WTC11 (cell line): Measurements from ENCODE around the gene IL13RA1.

Source experiments
- ATF6 ChIP-seq: sonication (generic); formaldehyde crosslinking; IDR thresholded peaks from 2 replicates; pipeline ENCODE4 v1.8.1; 2023; ENCODE audit warnings: mild to moderate bottlenecking, missing genetic modification reagents
- CTCF ChIP-seq: fragments of 200-600 bp; IDR thresholded peaks from 2 replicates; pipeline ENCODE4 v1.8.0; 2022; ENCODE audit warnings: antibody characterized with exemption
- GABPB1 ChIP-seq: sonication (generic); formaldehyde crosslinking; IDR thresholded peaks from 2 replicates; pipeline ENCODE4 v1.8.1; 2023; ENCODE audit warnings: mild to moderate bottlenecking, missing genetic modification reagents
- GTF2I ChIP-seq: fragments of 250-450 bp; sonication (Bioruptor Pico); conservative IDR thresholded peaks from 2 replicates; pipeline ENCODE4 v1.4.0; 2021; ENCODE audit warnings: mild to moderate bottlenecking
- IRF1 ChIP-seq: sonication (generic); formaldehyde crosslinking; IDR thresholded peaks from 2 replicates; pipeline ENCODE4 v1.8.0; 2023; ENCODE audit warnings: missing genetic modification reagents
- MXD4 ChIP-seq: fragments of 250-450 bp; sonication (Bioruptor Pico); IDR thresholded peaks from 2 replicates; pipeline ENCODE4 v1.8.0; 2021; ENCODE audit warnings: mild to moderate bottlenecking, moderate library complexity, borderline replicate concordance
- TEAD4 ChIP-seq: sonication (generic); formaldehyde crosslinking; IDR thresholded peaks from 2 replicates; pipeline ENCODE4 v1.8.0; 2022; ENCODE audit warnings: mild to moderate bottlenecking, missing genetic modification reagents
- USF2 ChIP-seq: sonication (generic); formaldehyde crosslinking; IDR thresholded peaks from 2 replicates; pipeline ENCODE4 v1.8.1; 2023; ENCODE audit warnings: mild to moderate bottlenecking, missing genetic modification reagents, moderate library complexity
- ZNF138 ChIP-seq: sonication (generic); formaldehyde crosslinking; conservative IDR thresholded peaks from 2 replicates; pipeline ENCODE4 v1.8.1; 2022; ENCODE audit warnings: mild to moderate bottlenecking, moderate library complexity, missing genetic modification reagents
- ZNF219 ChIP-seq: sonication (generic); formaldehyde crosslinking; IDR thresholded peaks from 2 replicates; pipeline ENCODE4 v1.8.0; 2023; ENCODE audit warnings: missing genetic modification reagents, mild to moderate bottlenecking, borderline replicate concordance
- ZNF281 ChIP-seq: sonication (generic); formaldehyde crosslinking; IDR thresholded peaks from 2 replicates; pipeline ENCODE4 v1.8.0; 2023; ENCODE audit warnings: mild to moderate bottlenecking, missing genetic modification reagents

- TF ChIP-seq GTF2I: no peak
- no peak for TF ChIP-seq GABPB1 (CRISPR knock-in tag)
- TF ChIP-seq ATF6: no peak
- TF ChIP-seq CTCF: no peak
- TF ChIP-seq ZNF219 (CRISPR knock-in tag): no peak
- no peak for TF ChIP-seq IRF1 (CRISPR knock-in tag)
- no peak for TF ChIP-seq ZNF138 (CRISPR knock-in tag)
- TF ChIP-seq ZNF281 (CRISPR knock-in tag): no peak
- TF ChIP-seq MXD4: no peak
- TF ChIP-seq USF2: no peak
- no peak for TF ChIP-seq TEAD4
Measured at GRCh38 chrX:118694638-118695037, 32.8 kb upstream of the IL13RA1 start.
